ENCODE measurements around the gene RALGAPA2.

- TF ChIP-seq ZNF274 (IDR thresholded peaks at IDR 0.05; ENCODE audit: low read depth, low read length): no peak
- no peak for TF ChIP-seq SUZ12 (IDR thresholded peaks at IDR 0.05; ENCODE audit: extremely low read depth, insufficient read depth, insufficient read length)
- no peak for TF ChIP-seq YY1 (IDR thresholded peaks at IDR 0.05; ENCODE audit: insufficient read depth, insufficient read length)
Measured at GRCh38 chr20:20606050-20606449, 106.4 kb downstream of the RALGAPA2 start.

Data from NT2/D1 (cell line).